Activated CD8-positive, alpha-beta T cell treated with anti-CD3 and anti-CD28 coated beads for 36 hours (primary cell): ENCODE measurements around the gene ANKRD45. TPM values are rescaled to one million over a fixed set of nuclear protein-coding genes. Genes with fewer than 3 reads are reported as not detected.
A peak's percentile ranks its signal among the peaks of the same experiment; 100 is the strongest.
"Not testable (repeated sequence)": the region's sequence is repeated elsewhere in the genome, so short reads cannot be mapped to it uniquely, and the experiment has no call there.

ENCODE experiments used
- ATAC-seq: fragments of 200-7000 bp; cut with Tn5 transposase; one replicate; pipeline ENCODE4 v1.10.0; 2021; ENCODE audit warnings: mild to moderate bottlenecking, moderate library complexity
- CTCF ChIA-PET: fragments of 350-600 bp; sonication (Branson Sonifier 250); formaldehyde crosslinking; loops from one replicate; lab custom pipeline; 2021; ENCODE audit warnings: antibody characterized with exemption; lab: Charles Lee
- POLR2A ChIA-PET: fragments of 350-600 bp; sonication (Branson Sonifier 250); formaldehyde crosslinking; loops from one replicate; lab custom pipeline; 2021; ENCODE audit warnings: antibody characterized with exemption; lab: Charles Lee
- DNase-seq: peaks from one replicate; pipeline ENCODE4 v3.0.0-alpha.2; 2020
- H3K27ac Mint-ChIP-seq: one replicate; pipeline ENCODE4 v1.8.0; 2021; ENCODE audit warnings: mild to moderate bottlenecking, mixed read lengths
- H3K27me3 Mint-ChIP-seq: one replicate; pipeline ENCODE4 v1.8.0; 2021; ENCODE audit warnings: mixed read lengths
- H3K36me3 Mint-ChIP-seq: one replicate; pipeline ENCODE4 v1.8.0; 2021; ENCODE audit warnings: low read depth, mixed read lengths
- H3K4me1 Mint-ChIP-seq: one replicate; pipeline ENCODE4 v1.8.0; 2021; ENCODE audit warnings: low read depth, mixed read lengths
- H3K4me3 Mint-ChIP-seq: one replicate; pipeline ENCODE4 v1.8.0; 2021; ENCODE audit warnings: mild to moderate bottlenecking, moderate library complexity, mixed read lengths
- H3K9me3 Mint-ChIP-seq: one replicate; pipeline ENCODE4 v1.8.0; 2021; ENCODE audit warnings: mixed read lengths
- CTCF ChIP-seq: fragments of 200-600 bp; IDR thresholded peaks from one replicate; pipeline ENCODE4 v1.8.0; 2022; ENCODE audit warnings: antibody characterized with exemption, mild to moderate bottlenecking
- intact Hi-C: fragments of 100-400 bp; cut with micrococcal nuclease; formaldehyde crosslinking; loops from one replicate; pipeline ENCODE4 v1.10.0; 2022
- total RNA-seq, 2 experiments: library from RNA; stranded (reverse); gene quantifications; one replicate each; pipeline ENCODE4 v1.2.3, GENCODE V29; 2021

The ANKRD45 gene
- total RNA-seq, 2 experiments from 2014 or later: not detected

- Mint-ChIP-seq H3K27me3 (peaks cover 5% of the 10 kb centered on the region), H3K27ac (no peak overlapping the region), H3K9me3 (peaks cover 1% of the 10 kb centered on the region), H3K4me1 (peaks cover 4% of the 10 kb centered on the region), H3K36me3 (no peaks in the 10 kb centered on the region), H3K4me3 (no peak overlapping the region)
- CTCF ChIA-PET: no interaction called here
- intact Hi-C loops: no loop called here
- DNase-seq: no peak
- POLR2A ChIA-PET: no interaction called here
- no peak for TF ChIP-seq CTCF
- ATAC-seq: no peak
These were observed 23.6 kb upstream of the ANKRD45 start for GRCh38 chr1:173693238-173693637.

GRCh38 chr1:173688300-173688699 lies 18.6 kb upstream of the ANKRD45 start:
- Mint-ChIP-seq H3K27ac (peak overlapping the region; percentile 26), H3K27me3 (no peaks in the 10 kb centered on the region), H3K36me3 (no peaks in the 10 kb centered on the region), H3K9me3 (no peaks in the 10 kb centered on the region), H3K4me3 (no peak overlapping the region), H3K4me1 (peaks cover 6% of the 10 kb centered on the region)
- no peak for TF ChIP-seq CTCF
- CTCF ChIA-PET: no interaction called here
- no peak for DNase-seq
- ATAC-seq: no peak
- intact Hi-C loops: no loop called here
- POLR2A ChIA-PET: no interaction called here

DNA sequence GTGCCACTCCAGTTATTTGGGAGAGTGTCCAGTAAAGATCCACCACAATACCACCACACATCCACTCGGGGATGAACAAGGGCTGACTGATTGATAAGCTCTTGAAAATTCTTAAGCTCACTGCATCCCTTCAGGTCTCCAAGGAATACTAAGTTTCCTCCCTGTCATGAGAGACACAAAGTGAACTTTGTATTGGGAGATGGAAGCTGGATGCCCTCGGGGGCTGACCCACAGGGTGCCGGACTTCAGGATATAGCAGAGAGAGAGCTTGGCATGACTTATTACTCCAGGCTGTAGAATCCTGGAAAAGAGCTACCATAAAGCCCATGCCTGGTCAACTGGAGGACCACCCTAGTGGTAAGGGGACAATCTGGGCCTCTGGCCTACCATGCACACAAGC lies 15.5 kb upstream of the ANKRD45 start:
- H3K4me3 Mint-ChIP-seq, ATAC-seq, CTCF ChIA-PET, H3K4me1 Mint-ChIP-seq, H3K36me3 Mint-ChIP-seq, H3K9me3 Mint-ChIP-seq, intact Hi-C loops, H3K27me3 Mint-ChIP-seq, POLR2A ChIA-PET, H3K27ac Mint-ChIP-seq, DNase-seq: not testable (repeated sequence)

GRCh38 chr1:173683838-173684237 lies 14.2 kb upstream of the ANKRD45 start:
- ATAC-seq, DNase-seq, CTCF ChIA-PET, intact Hi-C loops, H3K36me3 Mint-ChIP-seq, H3K4me3 Mint-ChIP-seq, POLR2A ChIA-PET, H3K4me1 Mint-ChIP-seq, H3K27ac Mint-ChIP-seq, H3K9me3 Mint-ChIP-seq, H3K27me3 Mint-ChIP-seq: not testable (repeated sequence)

- ChIA-PET CTCF (interaction anchor here (0.9 kb wide), 1 partner anchor 253 kb away, joined by 5 read pairs; no protein-coding TSS in a partner anchor), POLR2A (no interaction called here)
- H3K4me3 Mint-ChIP-seq: no peak overlapping the region
- no peak for DNase-seq
- TF ChIP-seq CTCF: no peak
- no peak overlapping the region for H3K27ac Mint-ChIP-seq
- H3K4me1 Mint-ChIP-seq: no peaks in the 10 kb centered on the region
- H3K27me3 Mint-ChIP-seq: no peaks in the 10 kb centered on the region
- peaks cover 3% of the 10 kb centered on the region for H3K9me3 Mint-ChIP-seq
- intact Hi-C loops: no loop called here
- ATAC-seq: no peak
- H3K36me3 Mint-ChIP-seq: no peaks in the 10 kb centered on the region
These were observed 12.5 kb upstream of the ANKRD45 start for GRCh38 chr1:173682184-173682583.

DNA sequence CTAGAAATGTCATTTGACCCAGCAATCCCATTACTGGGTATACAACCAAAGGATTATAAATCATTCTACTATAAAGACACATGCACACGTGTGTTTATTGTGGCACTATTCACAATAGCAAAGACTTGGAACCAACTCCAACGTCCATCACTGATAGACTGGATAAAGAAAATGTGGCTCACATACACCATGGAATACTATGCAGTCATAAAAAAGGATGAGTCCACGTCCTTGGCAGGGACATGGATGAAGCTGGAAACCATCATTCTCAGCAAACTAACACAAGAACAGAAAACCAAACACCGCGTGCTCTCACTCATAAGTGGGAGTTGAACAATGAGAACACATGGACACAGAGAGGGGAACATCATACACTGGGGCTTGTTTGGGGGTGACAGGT lies 10.5 kb upstream of the ANKRD45 start:
- H3K27ac Mint-ChIP-seq, DNase-seq, intact Hi-C loops, CTCF ChIA-PET, POLR2A ChIA-PET, H3K4me1 Mint-ChIP-seq, H3K36me3 Mint-ChIP-seq, H3K27me3 Mint-ChIP-seq, H3K9me3 Mint-ChIP-seq, H3K4me3 Mint-ChIP-seq, ATAC-seq: not testable (repeated sequence)

- ATAC-seq, CTCF ChIA-PET, POLR2A ChIA-PET, DNase-seq, H3K9me3 Mint-ChIP-seq, intact Hi-C loops, H3K4me1 Mint-ChIP-seq, H3K36me3 Mint-ChIP-seq, H3K27ac Mint-ChIP-seq, H3K4me3 Mint-ChIP-seq: not testable (repeated sequence)
- peaks cover 12% of the 10 kb centered on the region for H3K27me3 Mint-ChIP-seq
These were observed 4.8 kb upstream of the ANKRD45 start for GRCh38 chr1:173674496-173674895.
